Brain microvascular endothelial cell (primary cell): Measurements from ENCODE around the gene TMEM221.
"Not testable (repeated sequence)": the region's sequence is repeated elsewhere in the genome, so short reads cannot be mapped to it uniquely, and the experiment has no call there.

ENCODE experiments used
- DNase-seq: peaks from one replicate; pipeline ENCODE4 v3.0.0-alpha.2; 2020
- H3K27ac ChIP-seq: fragments of 250-450 bp; sonication (Bioruptor Pico); 2 replicates; pipeline ENCODE4 v1.5.1; 2020; ENCODE audit warnings: mild to moderate bottlenecking, moderate library complexity
- H3K27me3 ChIP-seq: fragments of 250-450 bp; sonication (Bioruptor Pico); replicated peaks from 2 replicates; pipeline ENCODE4 v1.5.1; 2020; ENCODE audit warnings: mild to moderate bottlenecking
- H3K36me3 ChIP-seq: fragments of 250-450 bp; sonication (Bioruptor Pico); replicated peaks from 2 replicates; pipeline ENCODE4 v1.5.1; 2020; ENCODE audit warnings: mild to moderate bottlenecking
- H3K4me3 ChIP-seq: 2 replicates; pipeline ENCODE4 v1.5.1; 2011; ENCODE audit warnings: low read depth, mild to moderate bottlenecking, control low read depth, low read length, moderate library complexity
- CTCF ChIP-seq: IDR thresholded peaks from 2 replicates; pipeline ENCODE4 v1.5.1; 2011; ENCODE audit warnings: low read depth, mild to moderate bottlenecking, moderate library complexity, low read length, control low read depth, inconsistent platforms; ENCODE audit errors: missing control alignments
- in situ Hi-C: cut with HindIII; loops from 2 replicates; pipeline ENCODE4 v1.10.0; 2017; ENCODE audit warnings: low sequenced_read_pairs, low pct_ligation_motif_present

TMEM221 gene

GRCh38 chr19:17475541-17476115, 27.2 kb upstream of the TMEM221 start:
- no peak overlapping the region for H3K27ac ChIP-seq

GRCh38 chr19:17475011-17475540, 26.6 kb upstream of the TMEM221 start:
- H3K4me3 ChIP-seq, in situ Hi-C loops, H3K27ac ChIP-seq, H3K27me3 ChIP-seq, H3K36me3 ChIP-seq, DNase-seq: not testable (repeated sequence)

More at GRCh38 chr19:17475541-17476115, 27.2 kb upstream of the TMEM221 start:
- no peak for TF ChIP-seq CTCF
- Histone ChIP-seq H3K4me3 (no peak overlapping the region), H3K36me3 (no peaks in the 10 kb centered on the region), H3K27me3 (no peaks in the 10 kb centered on the region)
- peak; percentile 24 for DNase-seq
- in situ Hi-C loops = no loop called here

GRCh38 chr19:17473041-17473440, 24.6 kb upstream of the TMEM221 start:
- H3K36me3 ChIP-seq = no peaks in the 10 kb centered on the region
- TF ChIP-seq CTCF = no peak
- no peaks in the 10 kb centered on the region for H3K27me3 ChIP-seq
- in situ Hi-C loops = no loop called here
- H3K4me3 ChIP-seq = no peak overlapping the region
- peak; percentile 75 for DNase-seq
- H3K27ac ChIP-seq = no peak overlapping the region

GRCh38 chr19:17471410-17472125, 23.1 kb upstream of the TMEM221 start:
- Histone ChIP-seq H3K4me3 (peak overlapping the region; percentile 72), H3K27ac (no peak overlapping the region), H3K27me3 (no peaks in the 10 kb centered on the region), H3K36me3 (no peaks in the 10 kb centered on the region)
- in situ Hi-C loops = no loop called here
- TF ChIP-seq CTCF = no peak
- no peak for DNase-seq

GRCh38 chr19:17470068-17470841, 21.8 kb upstream of the TMEM221 start, which contains the start of gene SLC27A1:
Gene SLC27A1 (plus strand): TSS chr19:17470524. CDS start chr19:17470541, 17 bp downstream.
- no peaks in the 10 kb centered on the region for H3K27me3 ChIP-seq

More at GRCh38 chr19:17470068-17470841, 21.8 kb upstream of the TMEM221 start, which contains the start of gene SLC27A1:
- H3K27ac ChIP-seq = peak within 1 kb of the TSS; percentile 47
- H3K36me3 ChIP-seq = no peaks in the 10 kb centered on the region
- peak; percentile 99 for DNase-seq
- in situ Hi-C loops = no loop called here
- TF ChIP-seq CTCF = no peak
- peak within 1 kb of the TSS; percentile 72 for H3K4me3 ChIP-seq
